Measurements from ENCODE around the gene OR1Q1.
"Not testable (repeated sequence)": the region's sequence is repeated elsewhere in the genome, so short reads cannot be mapped to it uniquely, and the experiment has no call there.

The OR1Q1 gene, protein sequence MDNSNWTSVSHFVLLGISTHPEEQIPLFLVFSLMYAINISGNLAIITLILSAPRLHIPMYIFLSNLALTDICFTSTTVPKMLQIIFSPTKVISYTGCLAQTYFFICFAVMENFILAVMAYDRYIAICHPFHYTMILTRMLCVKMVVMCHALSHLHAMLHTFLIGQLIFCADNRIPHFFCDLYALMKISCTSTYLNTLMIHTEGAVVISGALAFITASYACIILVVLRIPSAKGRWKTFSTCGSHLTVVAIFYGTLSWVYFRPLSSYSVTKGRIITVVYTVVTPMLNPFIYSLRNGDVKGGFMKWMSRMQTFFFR

GRCh38 chr9:122614362-122614761, at the start of gene OR1Q1:
Gene OR1Q1, plus strand, starts transcription at chr9:122614738. Its CDS starts 0 bp downstream, at chr9:122614738.
- ATAC-seq (no peak), DNase-seq (no peak)
- Mint-ChIP-seq H3K4me1 (no peaks in the 10 kb centered on the region), H3K27ac (peak within 1 kb of the TSS in 1 of 2 donors; percentile 90), H3K4me3 (no peak within 1 kb of the TSS), H3K9me3 (peaks cover 0 to 8% of the 10 kb centered on the region in 2 donors), H3K27me3 (peaks cover 13% of the 10 kb centered on the region)

- ATAC-seq (no peak), DNase-seq (no peak)
- no peaks in the 10 kb centered on the region for H3K27me3 Mint-ChIP-seq
- peaks cover 0 to 7% of the 10 kb centered on the region in 2 donors for H3K9me3 Mint-ChIP-seq
- no peak overlapping the region for H3K27ac Mint-ChIP-seq
- H3K4me3 Mint-ChIP-seq: no peak overlapping the region
- H3K4me1 Mint-ChIP-seq: peaks cover 16% of the 10 kb centered on the region
Observed at GRCh38 chr9:122567901-122568300, 46.6 kb upstream of the OR1Q1 start.

- ATAC-seq: peak; percentile 99
- Mint-ChIP-seq H3K4me1 (peaks cover 21% of the 10 kb centered on the region), H3K27ac (peak overlapping the region in 1 of 2 donors; percentile 81), H3K9me3 (peaks cover 0 to 5% of the 10 kb centered on the region in 2 donors), H3K4me3 (no peak overlapping the region), H3K27me3 (no peaks in the 10 kb centered on the region)
- DNase-seq: peak in 1 of 2 donors; percentile 21
Observed at GRCh38 chr9:122572456-122572855, 42.1 kb upstream of the OR1Q1 start.

DNA sequence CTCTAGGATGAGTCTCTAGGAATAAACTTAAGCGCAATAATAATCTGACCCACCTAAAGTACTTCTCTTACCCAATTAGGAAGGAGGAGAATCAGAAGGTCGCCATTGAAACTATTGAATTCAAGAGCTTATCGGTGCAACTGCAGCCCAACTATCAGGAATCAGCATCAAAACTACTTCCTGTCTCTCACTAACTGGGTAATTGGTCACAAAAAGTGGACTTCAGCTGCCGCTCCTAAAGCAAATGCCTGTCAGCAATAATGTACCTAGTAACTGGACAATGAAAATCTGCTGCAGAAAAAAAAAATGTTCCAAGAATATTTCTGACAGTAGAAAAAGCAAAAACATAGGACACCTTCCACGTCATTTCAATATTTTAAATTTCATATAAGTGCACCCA, 34.7 kb upstream of the OR1Q1 start:
- no peak overlapping the region for H3K27ac Mint-ChIP-seq
- H3K4me1 Mint-ChIP-seq: no peaks in the 10 kb centered on the region
- peaks cover 0 to 5% of the 10 kb centered on the region in 2 donors for H3K9me3 Mint-ChIP-seq
- H3K27me3 Mint-ChIP-seq: no peaks in the 10 kb centered on the region
- no peak overlapping the region for H3K4me3 Mint-ChIP-seq
- ATAC-seq: no peak
- DNase-seq: no peak

DNA sequence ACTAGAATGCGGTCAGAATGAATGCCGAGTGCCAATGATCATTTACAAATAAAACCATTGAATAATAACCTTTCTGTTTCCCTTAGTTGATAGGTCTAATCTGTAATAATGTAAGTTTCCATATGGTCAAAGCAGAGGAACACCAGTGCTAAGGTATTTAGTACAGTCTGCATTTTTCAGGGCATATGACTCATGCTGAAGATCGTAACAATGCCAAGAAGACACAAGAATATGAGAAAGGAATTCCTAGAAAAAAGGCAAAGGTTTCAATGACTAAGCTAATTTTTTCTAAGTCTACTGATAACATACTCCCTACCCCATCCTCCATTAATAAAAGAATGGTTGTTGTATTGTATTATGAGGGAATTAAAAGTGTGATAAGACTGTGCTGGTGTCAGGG, 34.2 kb upstream of the OR1Q1 start:
- H3K27ac Mint-ChIP-seq: no peak overlapping the region
- H3K9me3 Mint-ChIP-seq: peaks cover 0 to 5% of the 10 kb centered on the region in 2 donors
- ATAC-seq (no peak), DNase-seq (no peak)
- H3K4me3 Mint-ChIP-seq: no peak overlapping the region
- peaks cover 5% of the 10 kb centered on the region for H3K27me3 Mint-ChIP-seq
- H3K4me1 Mint-ChIP-seq: no peaks in the 10 kb centered on the region

DNA sequence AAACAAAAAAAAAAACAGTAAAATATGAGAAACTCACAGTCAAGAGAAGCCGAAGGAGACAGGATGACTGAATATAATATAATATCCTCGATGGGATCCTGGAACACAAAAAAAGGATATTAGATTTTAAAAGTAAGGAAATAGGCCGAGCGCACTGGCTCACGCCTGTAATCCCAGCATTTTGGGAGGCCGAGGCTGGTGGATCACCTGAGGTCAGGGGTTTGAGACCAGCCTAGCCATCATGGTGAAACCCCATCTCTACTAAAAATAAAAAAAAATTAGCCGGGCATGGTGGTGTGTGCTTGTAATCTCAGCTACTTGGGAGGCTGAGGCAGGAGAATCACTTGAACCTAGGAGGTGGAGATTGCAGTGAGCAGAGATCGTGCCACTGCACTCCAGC, 31.3 kb upstream of the OR1Q1 start, which contains the start of gene OR1L8:
TSS of gene OR1L8 (minus strand) at position 101 of the 400 bp plus-strand sequence. CDS start 14,907 bp downstream, outside the sequence.
- DNase-seq, H3K27ac Mint-ChIP-seq, H3K27me3 Mint-ChIP-seq: not testable (repeated sequence)

GRCh38 chr9:122605691-122606090, 8.8 kb upstream of the OR1Q1 start:
- ATAC-seq: no peak
- H3K27ac Mint-ChIP-seq: no peak overlapping the region

More for the DNA sequence above, 31.3 kb upstream of the OR1Q1 start, which contains the start of gene OR1L8:
- ATAC-seq, H3K4me1 Mint-ChIP-seq, H3K4me3 Mint-ChIP-seq, H3K9me3 Mint-ChIP-seq: not testable (repeated sequence)

GRCh38 chr9:122606587-122606986, 8.0 kb upstream of the OR1Q1 start:
- peaks cover 20% of the 10 kb centered on the region for H3K27me3 Mint-ChIP-seq
- no peaks in the 10 kb centered on the region for H3K4me1 Mint-ChIP-seq
- no peak overlapping the region for H3K27ac Mint-ChIP-seq
- H3K9me3 Mint-ChIP-seq: peaks cover 0 to 4% of the 10 kb centered on the region in 2 donors
- no peak for DNase-seq
- no peak for ATAC-seq
- no peak overlapping the region for H3K4me3 Mint-ChIP-seq

More at GRCh38 chr9:122605691-122606090, 8.8 kb upstream of the OR1Q1 start:
- Mint-ChIP-seq H3K4me3 (no peak overlapping the region), H3K9me3 (peaks cover 3 to 13% of the 10 kb centered on the region in 2 donors), H3K27me3 (peaks cover 15% of the 10 kb centered on the region), H3K4me1 (no peaks in the 10 kb centered on the region)
- no peak for DNase-seq

DNA sequence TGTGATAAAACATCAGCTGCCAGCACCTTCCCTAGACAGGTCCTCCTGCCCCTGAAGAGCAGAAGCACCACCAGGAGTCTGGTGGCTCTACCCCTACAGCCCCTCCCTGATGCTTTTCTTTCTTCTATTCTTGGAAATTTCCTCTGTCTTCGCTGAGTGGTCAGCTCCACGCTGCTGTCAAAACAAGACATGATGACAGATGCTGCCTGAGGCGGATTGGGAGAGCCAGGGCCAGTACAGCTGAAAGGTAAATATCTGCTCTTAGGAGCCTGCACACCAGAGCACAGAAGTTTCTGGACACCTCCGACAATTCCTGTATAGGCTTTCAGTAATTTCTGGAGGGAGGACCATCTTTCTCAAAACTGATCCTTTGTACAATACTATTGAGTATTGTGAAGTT, 4.7 kb upstream of the OR1Q1 start:
- Mint-ChIP-seq H3K4me3 (no peak overlapping the region), H3K9me3 (peaks cover 0 to 1% of the 10 kb centered on the region in 2 donors)

GRCh38 chr9:122619996-122620395, 5.5 kb downstream of the OR1Q1 start:
- peaks cover 12% of the 10 kb centered on the region for H3K27me3 Mint-ChIP-seq

More for the DNA sequence above, 4.7 kb upstream of the OR1Q1 start:
- no peak for DNase-seq
- peaks cover 13% of the 10 kb centered on the region for H3K27me3 Mint-ChIP-seq
- ATAC-seq: no peak
- H3K4me1 Mint-ChIP-seq: no peaks in the 10 kb centered on the region
- peak overlapping the region in 1 of 2 donors; percentile 27 for H3K27ac Mint-ChIP-seq

GRCh38 chr9:122642226-122642625, 27.7 kb downstream of the OR1Q1 start:
- Mint-ChIP-seq H3K27me3 (peaks cover 7% of the 10 kb centered on the region), H3K27ac (no peak overlapping the region), H3K9me3 (peaks cover 18 to 34% of the 10 kb centered on the region in 2 donors), H3K4me1 (no peaks in the 10 kb centered on the region), H3K4me3 (no peak overlapping the region)
- no peak for ATAC-seq
- no peak for DNase-seq

More at GRCh38 chr9:122619996-122620395, 5.5 kb downstream of the OR1Q1 start:
- DNase-seq (no peak), ATAC-seq (no peak)
- peak overlapping the region in 1 of 2 donors; percentile 16 for H3K27ac Mint-ChIP-seq
- peaks cover 0 to 11% of the 10 kb centered on the region in 2 donors for H3K9me3 Mint-ChIP-seq
- no peak overlapping the region for H3K4me3 Mint-ChIP-seq
- H3K4me1 Mint-ChIP-seq: no peaks in the 10 kb centered on the region

DNA sequence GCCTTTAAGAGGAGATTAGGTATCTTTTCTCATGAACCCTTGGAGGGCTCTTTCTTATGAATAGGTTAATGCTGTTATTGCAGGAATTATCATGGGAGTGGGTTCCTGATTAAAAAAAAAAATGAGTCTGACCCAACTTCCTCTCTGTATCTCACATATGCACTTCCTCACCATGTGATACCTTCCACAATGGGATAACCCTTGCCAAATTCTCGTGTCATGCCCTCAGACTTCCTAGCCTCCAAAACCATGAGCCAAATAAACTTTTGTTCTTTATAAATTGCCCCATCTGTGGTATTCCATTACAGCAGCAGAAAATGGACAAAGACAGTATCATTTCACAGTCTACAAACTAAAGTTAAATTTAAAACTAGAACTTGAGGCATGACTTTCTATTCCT, 41.8 kb downstream of the OR1Q1 start:
- no peaks in the 10 kb centered on the region for H3K9me3 Mint-ChIP-seq
- no peak for DNase-seq
- no peak for ATAC-seq
- no peak overlapping the region for H3K27ac Mint-ChIP-seq
- no peaks in the 10 kb centered on the region for H3K4me1 Mint-ChIP-seq
- H3K4me3 Mint-ChIP-seq: no peak overlapping the region
- H3K27me3 Mint-ChIP-seq: peaks cover 5% of the 10 kb centered on the region

- Mint-ChIP-seq H3K4me3 (no peak within 1 kb of the TSS), H3K27ac (no peak within 1 kb of the TSS), H3K27me3 (peaks cover 16% of the 10 kb centered on the region), H3K4me1 (no peaks in the 10 kb centered on the region), H3K9me3 (no peaks in the 10 kb centered on the region)
- DNase-seq (no peak), ATAC-seq (no peak)
Observed at GRCh38 chr9:122657527-122657926, 43.0 kb downstream of the OR1Q1 start, which contains the start of gene OR1B1. Gene OR1B1, minus strand, starts transcription at chr9:122657627.

DNA sequence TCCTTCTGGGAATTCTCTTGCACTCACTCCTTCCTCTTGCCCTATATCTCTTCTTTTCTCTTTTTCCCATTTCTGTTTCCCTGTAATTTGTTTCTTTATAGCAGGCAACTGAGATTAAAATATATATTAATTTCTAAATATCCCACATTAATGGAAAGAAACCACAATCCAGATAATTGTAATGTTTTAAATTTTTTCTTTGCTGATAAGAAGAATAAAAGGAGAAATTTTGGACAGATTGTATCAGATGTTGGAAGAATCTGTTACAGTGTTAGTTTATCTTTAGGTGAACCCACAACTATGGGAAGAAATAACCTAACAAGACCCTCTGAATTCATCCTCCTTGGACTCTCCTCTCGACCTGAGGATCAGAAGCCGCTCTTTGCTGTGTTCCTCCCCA, 46.9 kb downstream of the OR1Q1 start, which contains the start of gene OR1L1:
TSS of gene OR1L1 (plus strand) at position 301 of the 400 bp plus-strand sequence. CDS start at position 301, 0 bp downstream.
- Mint-ChIP-seq H3K9me3 (peaks cover 5 to 13% of the 10 kb centered on the region in 2 donors), H3K27ac (no peak within 1 kb of the TSS), H3K27me3 (peaks cover 23% of the 10 kb centered on the region), H3K4me1 (no peaks in the 10 kb centered on the region), H3K4me3 (no peak within 1 kb of the TSS)
- no peak for ATAC-seq
- no peak for DNase-seq
